Mucosa of rectum (tissue), 2 donors: ENCODE data around the gene AKAP10.
A peak's percentile ranks its signal among the peaks of the same experiment; 100 is the strongest.

Experiments used
- H3K27ac ChIP-seq, 2 donors: one replicate each; pipeline ENCODE4 v1.7.0; 2013; ENCODE audit warnings: inconsistent platforms in 2 of 2, low read depth in 2 of 2, low read length in 2 of 2
- H3K27me3 ChIP-seq, 2 donors: one replicate each; pipeline ENCODE4 v1.7.0; 2013; ENCODE audit warnings: low read length in 2 of 2; ENCODE audit not compliant: control insufficient read depth in 2 of 2, insufficient read depth in 2 of 2
- H3K36me3 ChIP-seq, 2 donors: one replicate each; pipeline ENCODE4 v1.7.0; 2013; ENCODE audit warnings: low read length in 2 of 2; ENCODE audit not compliant: control insufficient read depth in 2 of 2, insufficient read depth in 2 of 2
- H3K4me1 ChIP-seq, 2 donors: one replicate each; pipeline ENCODE4 v1.7.0; 2013; ENCODE audit warnings: low read length in 2 of 2, mild to moderate bottlenecking in 1 of 2; ENCODE audit not compliant: control insufficient read depth in 2 of 2, insufficient read depth in 2 of 2
- H3K4me3 ChIP-seq, 2 donors: one replicate each; pipeline ENCODE4 v1.7.0; 2013; ENCODE audit warnings: low read length in 2 of 2
- H3K9ac ChIP-seq, 2 donors: one replicate each; pipeline ENCODE4 v1.7.0; 2013; ENCODE audit warnings: low read length in 2 of 2, low read depth in 1 of 2, mild to moderate bottlenecking in 1 of 2
- H3K9me3 ChIP-seq, 2 donors: one replicate each; pipeline ENCODE4 v1.7.0; 2013; ENCODE audit warnings: low read length in 2 of 2; ENCODE audit not compliant: control insufficient read depth in 2 of 2
- donor health status: healthy.
- donor health status: Normal muscosa, but diverticular disease.

AKAP10 gene

GRCh38 chr17:19946921-19947320 is 30.7 kb downstream of the AKAP10 start:
- no peaks in the 10 kb centered on the region for H3K9me3 ChIP-seq
- H3K9ac ChIP-seq: no peak overlapping the region
- H3K4me3 ChIP-seq: no peak overlapping the region
- H3K36me3 ChIP-seq: peaks cover 16 to 29% of the 10 kb centered on the region in 2 donors
- H3K27ac ChIP-seq: no peak overlapping the region
- no peaks in the 10 kb centered on the region for H3K4me1 ChIP-seq
- H3K27me3 ChIP-seq: no peaks in the 10 kb centered on the region

GRCh38 chr17:19945009-19945626 is 32.5 kb downstream of the AKAP10 start:
- peaks cover 0 to 12% of the 10 kb centered on the region in 2 donors for H3K4me1 ChIP-seq
- no peak overlapping the region for H3K27ac ChIP-seq
- peaks cover 17 to 32% of the 10 kb centered on the region in 2 donors for H3K36me3 ChIP-seq
- H3K9ac ChIP-seq: no peak overlapping the region
- H3K27me3 ChIP-seq: no peaks in the 10 kb centered on the region
- no peak overlapping the region for H3K4me3 ChIP-seq
- no peaks in the 10 kb centered on the region for H3K9me3 ChIP-seq

GRCh38 chr17:19943599-19943998 is 34.0 kb downstream of the AKAP10 start:
- Histone ChIP-seq H3K27ac (no peak overlapping the region), H3K4me3 (no peak overlapping the region), H3K9ac (no peak overlapping the region), H3K4me1 (peaks cover 0 to 12% of the 10 kb centered on the region in 2 donors), H3K27me3 (no peaks in the 10 kb centered on the region), H3K36me3 (peaks cover 27 to 40% of the 10 kb centered on the region in 2 donors), H3K9me3 (no peaks in the 10 kb centered on the region)

- Histone ChIP-seq H3K4me1 (peaks cover 0 to 12% of the 10 kb centered on the region in 2 donors), H3K27me3 (no peaks in the 10 kb centered on the region), H3K36me3 (peaks cover 26 to 40% of the 10 kb centered on the region in 2 donors)
Measured at GRCh38 chr17:19943026-19943425, 34.6 kb downstream of the AKAP10 start.

GRCh38 chr17:19940722-19941464 is 36.7 kb downstream of the AKAP10 start:
- Histone ChIP-seq H3K4me1 (peaks cover 0 to 12% of the 10 kb centered on the region in 2 donors), H3K36me3 (peaks cover 35 to 39% of the 10 kb centered on the region in 2 donors), H3K27ac (peak overlapping the region; percentile 2 to 56), H3K9ac (no peak overlapping the region), H3K4me3 (no peak overlapping the region), H3K9me3 (no peaks in the 10 kb centered on the region), H3K27me3 (no peaks in the 10 kb centered on the region)

More at GRCh38 chr17:19943026-19943425, 34.6 kb downstream of the AKAP10 start:
- H3K4me3 ChIP-seq: no peak overlapping the region
- H3K9ac ChIP-seq: no peak overlapping the region
- no peaks in the 10 kb centered on the region for H3K9me3 ChIP-seq
- H3K27ac ChIP-seq: no peak overlapping the region

GRCh38 chr17:19939993-19940721 is 37.5 kb downstream of the AKAP10 start:
- Histone ChIP-seq H3K4me3 (no peak overlapping the region), H3K9me3 (no peaks in the 10 kb centered on the region), H3K9ac (no peak overlapping the region), H3K4me1 (peaks cover 0 to 12% of the 10 kb centered on the region in 2 donors), H3K27ac (no peak overlapping the region), H3K27me3 (no peaks in the 10 kb centered on the region), H3K36me3 (peaks cover 32 to 40% of the 10 kb centered on the region in 2 donors)

GRCh38 chr17:19938736-19939135 is 38.9 kb downstream of the AKAP10 start:
- no peak overlapping the region for H3K27ac ChIP-seq
- H3K4me3 ChIP-seq: no peak overlapping the region
- H3K4me1 ChIP-seq: peaks cover 0 to 12% of the 10 kb centered on the region in 2 donors
- no peak overlapping the region for H3K9ac ChIP-seq
- H3K9me3 ChIP-seq: no peaks in the 10 kb centered on the region
- peaks cover 38 to 48% of the 10 kb centered on the region in 2 donors for H3K36me3 ChIP-seq
- no peaks in the 10 kb centered on the region for H3K27me3 ChIP-seq

- H3K4me3 ChIP-seq: no peak overlapping the region
- no peak overlapping the region for H3K9ac ChIP-seq
- no peak overlapping the region for H3K27ac ChIP-seq
- peaks cover 0 to 12% of the 10 kb centered on the region in 2 donors for H3K4me1 ChIP-seq
- no peaks in the 10 kb centered on the region for H3K27me3 ChIP-seq
- no peaks in the 10 kb centered on the region for H3K9me3 ChIP-seq
- H3K36me3 ChIP-seq: peaks cover 38 to 44% of the 10 kb centered on the region in 2 donors
Measured at GRCh38 chr17:19937522-19937921, 40.1 kb downstream of the AKAP10 start.

- H3K4me3 ChIP-seq: no peak overlapping the region
- no peak overlapping the region for H3K27ac ChIP-seq
- H3K36me3 ChIP-seq: peaks cover 41 to 57% of the 10 kb centered on the region in 2 donors
- H3K9ac ChIP-seq: no peak overlapping the region
- no peaks in the 10 kb centered on the region for H3K27me3 ChIP-seq
- no peaks in the 10 kb centered on the region for H3K9me3 ChIP-seq
- H3K4me1 ChIP-seq: no peaks in the 10 kb centered on the region
Measured at GRCh38 chr17:19935169-19935568, 42.5 kb downstream of the AKAP10 start.

GRCh38 chr17:19933628-19934027 is 44.0 kb downstream of the AKAP10 start:
- no peak overlapping the region for H3K9ac ChIP-seq
- H3K36me3 ChIP-seq: peaks cover 32 to 57% of the 10 kb centered on the region in 2 donors
- H3K4me3 ChIP-seq: no peak overlapping the region
- H3K27ac ChIP-seq: no peak overlapping the region
- no peaks in the 10 kb centered on the region for H3K9me3 ChIP-seq
- H3K27me3 ChIP-seq: no peaks in the 10 kb centered on the region
- no peaks in the 10 kb centered on the region for H3K4me1 ChIP-seq
